Fibroblast of villous mesenchyme (primary cell): ENCODE measurements around the gene SLC6A3. TPM values are rescaled to one million over a fixed set of nuclear protein-coding genes. Genes with fewer than 3 reads are reported as not detected.
"Not testable (repeated sequence)": the region's sequence is repeated elsewhere in the genome, so short reads cannot be mapped to it uniquely, and the experiment has no call there.

Experiments used
- DNase-seq: peaks from one replicate; pipeline ENCODE4 v3.0.0-alpha.2; 2010; ENCODE audit warnings: low read depth
- H3K4me3 ChIP-seq: 2 replicates; pipeline ENCODE4 v1.5.1; 2011; ENCODE audit warnings: low read depth, mild to moderate bottlenecking, low read length
- CTCF ChIP-seq: IDR thresholded peaks from 2 replicates; pipeline ENCODE4 v1.5.1; 2012; ENCODE audit warnings: low read depth, mild to moderate bottlenecking, low read length; ENCODE audit not compliant: insufficient read depth
- total RNA-seq: library from RNA; depleted of rRNA; stranded (reverse); fragments of >200 nt; gene quantifications from 2 replicates; pipeline ENCODE4 v1.2.3, GENCODE V29; 2012

SLC6A3 gene
- total RNA-seq, 1 donor, result not detected

GRCh38 chr5:1464096-1464446 is 18.8 kb upstream of the SLC6A3 start:
- no peak overlapping the region for H3K4me3 ChIP-seq
- DNase-seq, result no peak
- no peak for TF ChIP-seq CTCF

GRCh38 chr5:1463326-1464095 is 18.3 kb upstream of the SLC6A3 start:
- H3K4me3 ChIP-seq, result no peak overlapping the region
- no peak for TF ChIP-seq CTCF
- no peak for DNase-seq

- no peak for DNase-seq
- H3K4me3 ChIP-seq, result no peak overlapping the region
- TF ChIP-seq CTCF, result no peak
Observed at GRCh38 chr5:1462358-1462757, 17.1 kb upstream of the SLC6A3 start.

GRCh38 chr5:1461396-1461795 is 16.2 kb upstream of the SLC6A3 start:
- H3K4me3 ChIP-seq, result no peak overlapping the region
- TF ChIP-seq CTCF, result no peak
- no peak for DNase-seq

GRCh38 chr5:1460054-1460682 is 14.9 kb upstream of the SLC6A3 start:
- no peak overlapping the region for H3K4me3 ChIP-seq
- no peak for DNase-seq
- no peak for TF ChIP-seq CTCF

- not testable (repeated sequence) for H3K4me3 ChIP-seq, DNase-seq
Observed at GRCh38 chr5:1459435-1459834, 14.2 kb upstream of the SLC6A3 start.

- not testable (repeated sequence) for H3K4me3 ChIP-seq, DNase-seq
Observed at GRCh38 chr5:1456110-1456881, 11.1 kb upstream of the SLC6A3 start.
